Spleen (tissue), 7 donors: ENCODE data around the gene ACSS1.

Experiments
- CTCF ChIP-seq, 11 experiments: fragments of 200-600 bp in 7 of 11; fragments of 450-650 bp in 4 of 11; sonication (generic) in 4 of 11; IDR thresholded peaks in 8 of 11; conservative IDR thresholded peaks in 3 of 11; 1 replicate in 7 of 11; 2 replicates in 4 of 11; pipeline versions ENCODE4 v1.4.0 to v1.8.0; 2016 to 2021; ENCODE audit warnings: antibody characterized with exemption in 11 of 11, inconsistent platforms in 4 of 11, mild to moderate bottlenecking in 1 of 11
- POLR2A ChIP-seq, 3 donors: fragments of 450-650 bp; IDR thresholded peaks; one replicate each; pipeline ENCODE4 v1.5.1; 2017; ENCODE audit warnings: antibody characterized with exemption in 3 of 3, mild to moderate bottlenecking in 1 of 3
- donor health status: DM: no; HTN: no; CAD: no; lungs with moderate emphysema.
- donor health status: DM: no; HTN: no; CAD: no.
- donor health status: DM: no; HTN: no; CAD: no.

GRCh38 chr20:25062841-25063240, 4.9 kb upstream of the ACSS1 start:
- TF ChIP-seq POLR2A (IDR thresholded peaks at IDR 0.05) (no peak), CTCF (IDR thresholded peaks at IDR 0.05 in 8 of 11, conservative IDR thresholded peaks at IDR 0.05 in 3 of 11) (no peak)
